ENCODE data around the gene DDAH2. TPM values are rescaled to one million over a fixed set of nuclear protein-coding genes. Genes with fewer than 3 reads are reported as not detected.

Gene DDAH2
- polyA plus RNA-seq, 3 donors = 152 to 237 (median 188) TPM

GRCh38 chr6:31687321-31687720 is 41.8 kb downstream of the DDAH2 start:
- no peak for DNase-seq (ENCODE audit: extremely low read depth in 1 of 11, low read depth in 9 of 11, low spot score in 4 of 11)

GRCh38 chr6:31686483-31686882 is 42.6 kb downstream of the DDAH2 start:
- DNase-seq (ENCODE audit: extremely low read depth in 1 of 11, low read depth in 9 of 11, low spot score in 4 of 11) = no peak

GRCh38 chr6:31683591-31683990 is 45.5 kb downstream of the DDAH2 start:
- no peak for DNase-seq (ENCODE audit: extremely low read depth in 1 of 11, low read depth in 9 of 11, low spot score in 4 of 11)

GRCh38 chr6:31681135-31681671 is 47.9 kb downstream of the DDAH2 start:
- DNase-seq (ENCODE audit: extremely low read depth in 1 of 11, low read depth in 9 of 11, low spot score in 4 of 11) = peak in 2 of 11 donors; percentile 49

- peak in 9 of 11 donors; percentile 69 to 88 (median 79) for DNase-seq (ENCODE audit: extremely low read depth in 1 of 11, low read depth in 9 of 11, low spot score in 4 of 11)
Measured at GRCh38 chr6:31680226-31681134, 48.6 kb downstream of the DDAH2 start, which contains the start of gene LY6G5C. Gene LY6G5C (minus strand): TSS chr6:31681067. CDS start chr6:31680373, 694 bp downstream.

- DNase-seq (ENCODE audit: extremely low read depth in 1 of 11, low read depth in 9 of 11, low spot score in 4 of 11) = no peak
Measured at GRCh38 chr6:31677955-31678354, 51.1 kb downstream of the DDAH2 start.

Other genes starting within 250 kb of the DDAH2 start
- gene MICB, start 231.2 kb downstream of the DDAH2 start, polyA plus RNA-seq (ENCODE audit: insufficient read length in 3 of 3) = 1 to 10 TPM; 1.4 to 1.8 (median 1.5) TPM
- 10 to 100 TPM; 13.5 to 19.2 (median 17.9) TPM for gene MCCD1, start 200.3 kb downstream of the DDAH2 start, polyA plus RNA-seq (ENCODE audit: insufficient read length in 3 of 3)
- 100 to 1,000 TPM; 573 to 689 (median 586) TPM for gene DDX39B, start 187.3 kb downstream of the DDAH2 start, polyA plus RNA-seq (ENCODE audit: insufficient read length in 3 of 3)
- gene ATP6V1G2, start 182.7 kb downstream of the DDAH2 start, polyA plus RNA-seq (ENCODE audit: insufficient read length in 3 of 3) = 10 to 100 TPM in 2 of 3 donors, 1 to 10 TPM in 1; 5.9 to 11.5 (median 11.0) TPM
- 10 to 100 TPM; 17.0 to 28.4 (median 27.7) TPM for gene NFKBIL1, start 181.7 kb downstream of the DDAH2 start, polyA plus RNA-seq (ENCODE audit: insufficient read length in 3 of 3)
- under 1 TPM; 0.26 to 0.43 (median 0.33) TPM for gene LTA, start 157.0 kb downstream of the DDAH2 start, polyA plus RNA-seq (ENCODE audit: insufficient read length in 3 of 3)
- under 1 TPM; 0.18 to 0.40 (median 0.24) TPM for gene TNF, start 153.7 kb downstream of the DDAH2 start, polyA plus RNA-seq (ENCODE audit: insufficient read length in 3 of 3)
- gene LTB, start 146.9 kb downstream of the DDAH2 start, polyA plus RNA-seq (ENCODE audit: insufficient read length in 3 of 3) = 1 to 10 TPM in 2 of 3 donors, under 1 TPM in 1; 0.53 to 2.3 (median 2.2) TPM
- 1 to 10 TPM; 4.4 to 6.5 (median 6.3) TPM for gene LST1, start 143.0 kb downstream of the DDAH2 start, polyA plus RNA-seq (ENCODE audit: insufficient read length in 3 of 3)
- gene NCR3, start 136.3 kb downstream of the DDAH2 start, polyA plus RNA-seq (ENCODE audit: insufficient read length in 3 of 3) = under 1 TPM in 2 of 3 donors, not detected in 1; 0.19 TPM
- gene AIF1, start 114.1 kb downstream of the DDAH2 start, polyA plus RNA-seq (ENCODE audit: insufficient read length in 3 of 3) = 10 to 100 TPM; 63.3 to 80.6 (median 78.2) TPM
- 100 to 1,000 TPM; 161 to 211 (median 207) TPM for gene PRRC2A, start 108.6 kb downstream of the DDAH2 start, polyA plus RNA-seq (ENCODE audit: insufficient read length in 3 of 3)
- 100 to 1,000 TPM; 243 to 263 (median 257) TPM for gene BAG6, start 76.6 kb downstream of the DDAH2 start, polyA plus RNA-seq (ENCODE audit: insufficient read length in 3 of 3)
- 100 to 1,000 TPM; 105 to 114 (median 110) TPM for gene APOM, start 73.4 kb downstream of the DDAH2 start, polyA plus RNA-seq (ENCODE audit: insufficient read length in 3 of 3)
- gene C6orf47, start 68.5 kb downstream of the DDAH2 start, polyA plus RNA-seq (ENCODE audit: insufficient read length in 3 of 3) = 10 to 100 TPM; 17.3 to 22.9 (median 18.4) TPM
- 10 to 100 TPM; 28.1 to 33.1 (median 29.9) TPM for gene GPANK1, start 64.3 kb downstream of the DDAH2 start, polyA plus RNA-seq (ENCODE audit: insufficient read length in 3 of 3)
- gene CSNK2B, start 63.2 kb downstream of the DDAH2 start, polyA plus RNA-seq (ENCODE audit: insufficient read length in 3 of 3) = 100 to 1,000 TPM; 232 to 252 (median 246) TPM
- 10 to 100 TPM; 22.8 to 30.6 (median 25.3) TPM for gene LY6G5B, start 59.3 kb downstream of the DDAH2 start, polyA plus RNA-seq (ENCODE audit: insufficient read length in 3 of 3)
- gene LY6G5C, start 48.2 kb downstream of the DDAH2 start, polyA plus RNA-seq (ENCODE audit: insufficient read length in 3 of 3) = 1 to 10 TPM; 2.4 to 3.5 (median 3.4) TPM
- 10 to 100 TPM; 52.4 to 70.9 (median 61.6) TPM for gene ABHD16A, start 26.0 kb downstream of the DDAH2 start, polyA plus RNA-seq (ENCODE audit: insufficient read length in 3 of 3)
- 1 to 10 TPM in 1 of 3 donors, under 1 TPM in 2; 0.44 to 1.2 (median 0.73) TPM for gene LY6G6F, start 22.4 kb downstream of the DDAH2 start, polyA plus RNA-seq (ENCODE audit: insufficient read length in 3 of 3)
- gene LY6G6D, start 14.0 kb downstream of the DDAH2 start, polyA plus RNA-seq (ENCODE audit: insufficient read length in 3 of 3) = under 1 TPM in 1 of 3 donors, not detected in 2; 0.20 TPM
- under 1 TPM in 2 of 3 donors, not detected in 1; 0.26 to 0.41 TPM for gene LY6G6C, start 7.6 kb downstream of the DDAH2 start, polyA plus RNA-seq (ENCODE audit: insufficient read length in 3 of 3)
- 1 to 10 TPM; 1.6 TPM for gene MPIG6B, start 5.9 kb downstream of the DDAH2 start, polyA plus RNA-seq (ENCODE audit: insufficient read length in 3 of 3)
- 100 to 1,000 TPM; 268 to 296 (median 292) TPM for gene CLIC1, start 7.2 kb upstream of the DDAH2 start, polyA plus RNA-seq (ENCODE audit: insufficient read length in 3 of 3)
- 10 to 100 TPM; 21.4 to 59.0 (median 22.1) TPM for gene MSH5, start 10.7 kb upstream of the DDAH2 start, polyA plus RNA-seq (ENCODE audit: insufficient read length in 3 of 3)
- gene SAPCD1, start 33.4 kb upstream of the DDAH2 start, polyA plus RNA-seq (ENCODE audit: insufficient read length in 3 of 3) = 10 to 100 TPM in 2 of 3 donors, 1 to 10 TPM in 1; 6.8 to 17.2 (median 10.0) TPM
- 10 to 100 TPM in 1 of 3 donors, 1 to 10 TPM in 2; 7.3 to 13.9 (median 8.5) TPM for gene VWA7, start 48.0 kb upstream of the DDAH2 start, polyA plus RNA-seq (ENCODE audit: insufficient read length in 3 of 3)
- 10 to 100 TPM; 58.7 to 72.2 (median 61.2) TPM for gene VARS1, start 66.5 kb upstream of the DDAH2 start, polyA plus RNA-seq (ENCODE audit: insufficient read length in 3 of 3)
- gene LSM2, start 77.7 kb upstream of the DDAH2 start, polyA plus RNA-seq (ENCODE audit: insufficient read length in 3 of 3) = 10 to 100 TPM; 72.1 to 90.4 (median 82.4) TPM
- 1 to 10 TPM; 3.3 to 5.0 (median 4.0) TPM for gene HSPA1L, start 86.0 kb upstream of the DDAH2 start, polyA plus RNA-seq (ENCODE audit: insufficient read length in 3 of 3)
- 100 to 1,000 TPM in 2 of 3 donors, 10 to 100 TPM in 1; 84.4 to 121 (median 116) TPM for gene HSPA1A, start 86.2 kb upstream of the DDAH2 start, polyA plus RNA-seq (ENCODE audit: insufficient read length in 3 of 3)
- 100 to 1,000 TPM; 119 to 167 (median 142) TPM for gene HSPA1B, start 98.4 kb upstream of the DDAH2 start, polyA plus RNA-seq (ENCODE audit: insufficient read length in 3 of 3)
- 10 to 100 TPM; 74.6 to 79.3 (median 78.1) TPM for gene NEU1, start 133.5 kb upstream of the DDAH2 start, polyA plus RNA-seq (ENCODE audit: insufficient read length in 3 of 3)
- 10 to 100 TPM; 40.7 to 82.8 (median 51.9) TPM for gene SLC44A4, start 149.7 kb upstream of the DDAH2 start, polyA plus RNA-seq (ENCODE audit: insufficient read length in 3 of 3)
- gene EHMT2, start 168.4 kb upstream of the DDAH2 start, polyA plus RNA-seq (ENCODE audit: insufficient read length in 3 of 3) = 10 to 100 TPM; 74.6 to 98.4 (median 83.9) TPM
- gene ZBTB12, start 172.8 kb upstream of the DDAH2 start, polyA plus RNA-seq (ENCODE audit: insufficient read length in 3 of 3) = 10 to 100 TPM; 23.4 to 35.5 (median 23.6) TPM
- 1 to 10 TPM; 3.0 to 4.2 (median 4.0) TPM for gene C2, start 198.4 kb upstream of the DDAH2 start, polyA plus RNA-seq (ENCODE audit: insufficient read length in 3 of 3)
- 1 to 10 TPM; 5.2 to 8.7 (median 6.6) TPM for gene CFB, start 216.8 kb upstream of the DDAH2 start, polyA plus RNA-seq (ENCODE audit: insufficient read length in 3 of 3)
- 100 to 1,000 TPM in 1 of 3 donors, 10 to 100 TPM in 2; 89.5 to 103 (median 91.3) TPM for gene NELFE, start 229.7 kb upstream of the DDAH2 start, polyA plus RNA-seq (ENCODE audit: insufficient read length in 3 of 3)
- gene SKIC2, start 229.9 kb upstream of the DDAH2 start, polyA plus RNA-seq (ENCODE audit: insufficient read length in 3 of 3) = 10 to 100 TPM; 42.3 to 49.0 (median 47.7) TPM
- 10 to 100 TPM; 22.1 to 32.3 (median 31.7) TPM for gene DXO, start 242.8 kb upstream of the DDAH2 start, polyA plus RNA-seq (ENCODE audit: insufficient read length in 3 of 3)